ENCODE results near the gene KRTAP10-2.

- TF ChIP-seq POLR2AphosphoS5 (IDR thresholded peaks at IDR 0.05; ENCODE audit: insufficient read depth in 1 of 2, low read depth in 1 of 2) (no peak), CTCF (IDR thresholded peaks at IDR 0.05) (no peak), POLR2A (IDR thresholded peaks at IDR 0.05) (no peak)
These were observed 23.2 kb downstream of the KRTAP10-2 start for GRCh38 chr21:44527983-44528633.

All from vagina (tissue), 2 donors.